GM12891 (cell line): ENCODE results near the gene PSMA1.

Experiments
- POLR2A ChIP-seq: IDR thresholded peaks from 2 replicates; pipeline ENCODE4 v1.6.1; 2011; ENCODE audit warnings: low read depth, low read length, control low read depth
- POLR2AphosphoS5 ChIP-seq: IDR thresholded peaks from 2 replicates; pipeline ENCODE4 v1.6.1; 2011; ENCODE audit warnings: low read depth, low read length, control low read depth
- SPI1 ChIP-seq: IDR thresholded peaks from 2 replicates; pipeline ENCODE4 v1.6.1; 2011; ENCODE audit warnings: low read depth, low read length, control low read depth
- TAF1 ChIP-seq: IDR thresholded peaks from 2 replicates; pipeline ENCODE4 v1.6.1; 2011; ENCODE audit warnings: low read depth, low read length, control low read depth

DNA sequence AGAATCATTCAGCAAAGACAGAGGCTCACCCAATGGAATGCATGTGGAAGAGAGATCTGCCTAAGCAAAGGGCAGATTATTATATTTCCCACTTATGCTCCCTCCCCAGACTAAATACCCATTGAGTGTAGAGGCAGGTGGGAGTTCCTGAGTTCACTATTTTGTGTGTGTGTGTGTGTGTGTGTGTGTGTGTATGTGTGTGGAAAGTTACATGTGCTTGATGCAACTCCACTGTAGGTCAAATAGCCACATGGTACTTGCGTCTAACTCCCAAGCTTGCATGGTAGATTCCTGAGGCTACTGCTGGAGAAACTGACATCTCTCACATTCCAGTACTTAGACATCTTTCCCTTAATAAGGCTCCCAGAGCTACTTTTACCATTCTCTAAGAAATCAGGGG, 17.2 kb downstream of the PSMA1 start:
- 0 out of 2 replicates have a peak, but pooled peaks have one; percentile 48 for TF ChIP-seq POLR2AphosphoS5
- peak; percentile 49 for TF ChIP-seq POLR2A
- no peak for TF ChIP-seq TAF1
- no peak for TF ChIP-seq SPI1
